Tibial artery (tissue), 4 donors: Measurements from ENCODE around the gene RAD51B.

Source experiments
- DNase-seq, 2 donors: peaks; one replicate each; pipeline ENCODE4 v3.0.0-alpha.2; 2019
- H3K27ac ChIP-seq, 2 donors: fragments of 200-600 bp; sonication (generic) in 1 of 2; 1 replicate in 1 of 2; 2 replicates in 1 of 2; pipeline ENCODE4 v1.5.1; 2018 to 2019; ENCODE audit warnings: mild to moderate bottlenecking in 1 of 2
- H3K27me3 ChIP-seq, 2 donors: fragments of 200-600 bp; sonication (generic) in 1 of 2; one replicate each; pipeline versions ENCODE4 v1.5.1 to v1.6.0; 2016 to 2019
- H3K36me3 ChIP-seq, 3 donors: fragments of 200-600 bp; sonication (generic) in 2 of 3; one replicate each; pipeline ENCODE4 v1.5.1; 2016 to 2019; ENCODE audit warnings: mild to moderate bottlenecking in 2 of 3
- H3K4me1 ChIP-seq, 4 donors: fragments of 200-600 bp; sonication (generic) in 2 of 4; 1 replicate in 3 of 4; 2 replicates in 1 of 4; pipeline ENCODE4 v1.5.1; 2016 to 2019
- H3K4me3 ChIP-seq, 2 donors: fragments of 200-600 bp; sonication (generic) in 1 of 2; 1 replicate in 1 of 2; 2 replicates in 1 of 2; pipeline ENCODE4 v1.5.1; 2018 to 2019; ENCODE audit warnings: mild to moderate bottlenecking in 2 of 2
- H3K9me3 ChIP-seq, 3 donors: fragments of 200-600 bp; sonication (generic) in 1 of 3; one replicate each; pipeline ENCODE4 v1.5.1; 2016 to 2019
- intact Hi-C: fragments of 100-400 bp; cut with DNase I; formaldehyde crosslinking; loops from one replicate; pipeline ENCODE4 v1.15.0; 2023; ENCODE audit warnings: low total_unique reads
- TF ChIP-seq, protein P1 (sequence below), 2 experiments: fragments of 200-600 bp in 1 of 2; fragments of 450-650 bp in 1 of 2; IDR thresholded peaks; one replicate each; pipeline ENCODE4 v1.5.1; 2017 to 2019; ENCODE audit warnings: antibody characterized with exemption in 2 of 2, mild to moderate bottlenecking in 1 of 2, moderate library complexity in 1 of 2

Gene RAD51B

DNA sequence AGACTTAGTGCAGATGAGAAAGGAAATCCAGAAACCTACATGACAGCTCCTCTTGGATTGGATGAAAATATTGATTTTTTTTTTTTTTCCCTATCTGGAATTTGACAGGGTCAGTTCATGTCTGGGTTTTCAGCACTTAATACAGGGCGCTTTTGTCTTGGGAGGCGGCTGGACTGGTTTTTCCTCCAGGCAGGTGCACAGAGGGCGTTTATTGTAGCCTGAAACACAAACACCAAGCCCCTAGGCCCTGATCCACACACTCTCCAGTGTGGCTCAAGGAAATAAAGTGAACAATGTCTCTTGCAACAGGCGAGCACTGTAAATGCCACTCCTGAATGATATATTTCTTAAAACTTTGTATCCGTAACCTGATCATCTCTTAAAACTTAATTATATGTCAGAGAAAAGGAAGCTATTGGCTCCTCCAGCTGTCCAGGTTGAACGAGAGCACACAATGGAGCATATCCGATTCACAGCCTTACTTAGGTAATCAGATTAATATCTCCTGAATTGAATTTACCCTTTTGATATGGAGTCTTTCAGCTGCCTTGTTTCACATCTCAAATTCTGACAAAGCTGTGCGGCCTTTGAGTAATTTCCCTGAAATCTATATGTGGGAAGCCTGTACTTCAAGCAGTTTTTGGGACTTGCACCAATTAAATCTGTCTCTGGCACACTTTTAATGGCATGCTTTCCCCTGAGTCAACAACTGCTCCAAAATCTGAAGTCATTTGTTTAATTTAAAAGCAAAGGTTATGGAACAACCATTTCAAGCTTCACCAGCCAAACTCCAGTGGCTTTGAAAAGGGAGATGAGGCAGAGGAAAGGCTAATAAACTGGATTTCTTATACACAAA, 487.6 kb downstream of the RAD51B start:
- Histone ChIP-seq H3K27ac (peak overlapping the region; percentile 58 to 67), H3K36me3 (no peaks in the 10 kb centered on the region), H3K27me3 (no peaks in the 10 kb centered on the region), H3K9me3 (no peaks in the 10 kb centered on the region), H3K4me1 (peaks cover 0 to 36% (median 25%) of the 10 kb centered on the region in 4 donors), H3K4me3 (no peak overlapping the region)
- no peak for DNase-seq
- intact Hi-C loops, result no loop called here
- TF ChIP-seq, protein P1, sequence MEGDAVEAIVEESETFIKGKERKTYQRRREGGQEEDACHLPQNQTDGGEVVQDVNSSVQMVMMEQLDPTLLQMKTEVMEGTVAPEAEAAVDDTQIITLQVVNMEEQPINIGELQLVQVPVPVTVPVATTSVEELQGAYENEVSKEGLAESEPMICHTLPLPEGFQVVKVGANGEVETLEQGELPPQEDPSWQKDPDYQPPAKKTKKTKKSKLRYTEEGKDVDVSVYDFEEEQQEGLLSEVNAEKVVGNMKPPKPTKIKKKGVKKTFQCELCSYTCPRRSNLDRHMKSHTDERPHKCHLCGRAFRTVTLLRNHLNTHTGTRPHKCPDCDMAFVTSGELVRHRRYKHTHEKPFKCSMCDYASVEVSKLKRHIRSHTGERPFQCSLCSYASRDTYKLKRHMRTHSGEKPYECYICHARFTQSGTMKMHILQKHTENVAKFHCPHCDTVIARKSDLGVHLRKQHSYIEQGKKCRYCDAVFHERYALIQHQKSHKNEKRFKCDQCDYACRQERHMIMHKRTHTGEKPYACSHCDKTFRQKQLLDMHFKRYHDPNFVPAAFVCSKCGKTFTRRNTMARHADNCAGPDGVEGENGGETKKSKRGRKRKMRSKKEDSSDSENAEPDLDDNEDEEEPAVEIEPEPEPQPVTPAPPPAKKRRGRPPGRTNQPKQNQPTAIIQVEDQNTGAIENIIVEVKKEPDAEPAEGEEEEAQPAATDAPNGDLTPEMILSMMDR (IDR thresholded peaks at IDR 0.05), result no peak

DNA sequence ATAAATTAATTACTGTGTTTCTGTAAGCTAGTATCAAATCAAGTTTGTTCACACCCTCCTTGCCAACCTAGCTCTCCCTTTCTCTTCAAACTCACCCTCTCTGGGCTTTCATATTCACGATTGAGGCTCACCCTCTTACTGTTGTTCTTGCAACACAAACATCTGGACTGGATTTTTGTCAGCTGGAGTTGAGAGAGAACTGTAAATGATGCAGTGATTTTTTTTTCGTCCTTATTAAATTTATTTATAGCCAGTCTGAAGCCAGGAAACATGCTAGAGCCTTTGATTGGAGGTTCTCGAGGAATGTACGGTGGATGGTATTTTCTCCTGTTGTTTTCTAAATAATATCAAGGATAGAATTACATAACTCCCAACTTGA, 488.2 kb downstream of the RAD51B start:
- DNase-seq, result no peak
- H3K9me3 ChIP-seq, result no peaks in the 10 kb centered on the region
- H3K4me1 ChIP-seq, result peaks cover 0 to 36% (median 25%) of the 10 kb centered on the region in 4 donors
- intact Hi-C loops, result no loop called here
- TF ChIP-seq, protein P1 (IDR thresholded peaks at IDR 0.05), result no peak
- H3K36me3 ChIP-seq, result no peaks in the 10 kb centered on the region
- H3K4me3 ChIP-seq, result no peak overlapping the region
- H3K27me3 ChIP-seq, result no peaks in the 10 kb centered on the region
- H3K27ac ChIP-seq, result peak overlapping the region; percentile 58 to 67

DNA sequence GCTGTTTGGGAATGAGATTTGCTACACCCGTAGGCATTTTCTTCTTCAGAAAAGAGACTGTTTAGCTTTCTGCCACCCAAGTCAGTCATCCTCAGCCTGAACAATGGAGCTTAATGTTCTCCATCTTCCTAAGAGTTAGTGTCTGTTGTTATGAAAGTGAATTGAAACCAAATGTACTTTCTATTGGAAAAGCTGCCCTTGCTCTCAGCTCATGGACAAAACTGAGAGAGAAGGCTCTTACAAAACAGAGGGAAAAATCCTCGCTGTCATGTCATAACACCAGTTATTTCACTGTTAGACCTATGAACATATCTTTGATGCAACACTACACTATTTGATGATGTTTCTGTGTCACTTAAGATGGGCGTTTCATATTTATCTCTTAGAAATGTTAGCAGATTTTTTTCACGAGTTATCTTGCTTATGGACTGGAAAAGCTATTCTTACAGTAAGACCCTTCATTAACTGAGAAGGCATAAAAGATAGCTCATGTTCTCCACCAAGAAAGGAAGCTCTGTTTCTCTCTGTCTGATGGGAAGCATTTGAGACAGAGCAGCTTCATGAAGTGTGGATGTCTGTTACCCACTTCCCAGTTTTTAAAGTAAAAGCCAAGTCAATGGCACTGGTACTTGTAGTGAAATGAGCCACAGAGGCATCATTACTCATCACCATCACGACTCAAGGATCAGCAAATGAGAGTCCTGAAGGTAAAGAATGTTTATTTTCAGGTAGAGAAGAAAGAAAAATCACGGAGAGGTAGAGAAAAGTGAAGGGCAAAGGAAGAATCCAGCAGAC, 489.3 kb downstream of the RAD51B start:
- no peaks in the 10 kb centered on the region for H3K9me3 ChIP-seq
- H3K27ac ChIP-seq, result peak overlapping the region; percentile 28 to 67
- H3K27me3 ChIP-seq, result no peaks in the 10 kb centered on the region
- no peak for DNase-seq
- no peaks in the 10 kb centered on the region for H3K36me3 ChIP-seq
- TF ChIP-seq, protein P1 (IDR thresholded peaks at IDR 0.05), result no peak
- peaks cover 0 to 36% (median 25%) of the 10 kb centered on the region in 4 donors for H3K4me1 ChIP-seq
- no peak overlapping the region for H3K4me3 ChIP-seq
- intact Hi-C loops, result no loop called here

DNA sequence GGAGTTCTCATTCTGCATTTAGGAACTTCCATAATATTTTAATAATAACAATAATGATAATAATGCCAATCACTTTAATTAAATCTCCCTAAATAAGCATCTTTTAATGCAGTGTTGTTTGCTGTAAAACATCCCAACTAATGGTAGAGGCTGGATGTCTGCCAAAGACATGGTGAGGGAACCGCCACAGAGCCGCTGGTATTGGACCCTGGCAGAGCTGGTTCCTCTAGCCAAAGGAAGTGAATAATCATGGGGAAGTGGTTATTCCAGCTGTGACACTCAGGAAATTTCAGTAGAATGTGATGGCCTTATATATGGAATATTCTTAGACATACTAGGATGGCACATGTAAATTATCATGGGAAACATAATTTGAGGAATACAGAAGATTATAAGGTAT, 490.0 kb downstream of the RAD51B start:
- Histone ChIP-seq H3K9me3 (no peaks in the 10 kb centered on the region), H3K36me3 (no peaks in the 10 kb centered on the region), H3K4me1 (peaks cover 0 to 33% (median 25%) of the 10 kb centered on the region in 4 donors), H3K27me3 (no peaks in the 10 kb centered on the region), H3K4me3 (no peak overlapping the region), H3K27ac (peak overlapping the region; percentile 28 to 67)
- TF ChIP-seq, protein P1 (IDR thresholded peaks at IDR 0.05), result no peak
- intact Hi-C loops, result no loop called here
- no peak for DNase-seq

DNA sequence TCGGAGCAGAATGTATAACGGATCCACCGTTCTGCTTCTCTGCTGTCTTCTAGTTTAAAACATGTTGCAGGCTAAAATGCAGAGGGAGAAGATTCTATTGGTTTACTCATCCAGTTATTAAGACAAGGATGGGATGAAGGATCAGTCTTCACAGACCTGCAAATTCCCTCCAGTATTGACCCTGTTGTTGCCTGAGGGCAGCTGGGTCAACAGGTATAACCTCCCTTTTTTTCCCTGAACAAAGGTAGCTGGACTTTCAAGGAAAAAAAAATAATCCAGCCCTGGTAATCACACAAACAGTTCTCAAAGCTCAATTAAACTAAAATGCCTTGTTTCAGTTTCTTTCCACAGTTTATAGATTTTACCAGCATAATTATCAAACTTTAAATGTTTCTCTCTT, 492.7 kb downstream of the RAD51B start:
- Histone ChIP-seq H3K9me3 (no peaks in the 10 kb centered on the region), H3K4me1 (peaks cover 0 to 23% (median 19%) of the 10 kb centered on the region in 4 donors), H3K4me3 (no peak overlapping the region), H3K27ac (no peak overlapping the region), H3K36me3 (no peaks in the 10 kb centered on the region), H3K27me3 (no peaks in the 10 kb centered on the region)
- intact Hi-C loops, result no loop called here
- TF ChIP-seq, protein P1 (IDR thresholded peaks at IDR 0.05), result no peak
- no peak for DNase-seq
